HFFc6 (cell line): ENCODE results near the gene TBC1D14. TPM values are rescaled to one million over a fixed set of nuclear protein-coding genes. Genes with fewer than 3 reads are reported as not detected.
A peak's percentile ranks its signal among the peaks of the same experiment; 100 is the strongest.

Experiments
- DNase-seq: peaks from one replicate; pipeline ENCODE4 v3.0.0-alpha.2; 2018
- H3K27ac Mint-ChIP-seq: 2 replicates; pipeline ENCODE4 v1.8.0; 2020; ENCODE audit warnings: mild to moderate bottlenecking, mixed read lengths
- H3K27me3 Mint-ChIP-seq: 2 replicates; pipeline ENCODE4 v1.8.0; 2021; ENCODE audit warnings: mild to moderate bottlenecking, moderate library complexity, mixed read lengths; ENCODE audit not compliant: insufficient read depth
- H3K36me3 Mint-ChIP-seq: 2 replicates; pipeline ENCODE4 v1.8.0; 2021; ENCODE audit warnings: low read depth, mixed read lengths
- H3K4me1 Mint-ChIP-seq: 2 replicates; pipeline ENCODE4 v1.8.0; 2020; ENCODE audit warnings: low read depth, mixed read lengths
- H3K4me3 Mint-ChIP-seq: 2 replicates; pipeline ENCODE4 v1.8.0; 2020; ENCODE audit warnings: mild to moderate bottlenecking, moderate library complexity, mixed read lengths
- H3K9me3 Mint-ChIP-seq: 2 replicates; pipeline ENCODE4 v1.8.0; 2020; ENCODE audit warnings: mild to moderate bottlenecking, mixed read lengths
- total RNA-seq, 6 experiments: library from RNA; stranded (reverse); fragmentation: NEBNext Ultra II Directional; extraction: Animal tissue kit (Norgen Biotek cat#: 25700); gene quantifications; 2 replicates in 1 of 6; 3 replicates in 5 of 6; pipeline ENCODE4 v1.2.3, GENCODE V29; 2021
- TF ChIP-seq, protein P1 (sequence below): fragments of 200-600 bp; sonication (generic); IDR thresholded peaks from 2 replicates; pipeline ENCODE4 v1.5.0; 2021; ENCODE audit warnings: antibody characterized with exemption, mild to moderate bottlenecking

Gene TBC1D14
- total RNA-seq, 6 experiments from 2014 or later: 23.3 to 32.5 (median 27.9) TPM

DNA sequence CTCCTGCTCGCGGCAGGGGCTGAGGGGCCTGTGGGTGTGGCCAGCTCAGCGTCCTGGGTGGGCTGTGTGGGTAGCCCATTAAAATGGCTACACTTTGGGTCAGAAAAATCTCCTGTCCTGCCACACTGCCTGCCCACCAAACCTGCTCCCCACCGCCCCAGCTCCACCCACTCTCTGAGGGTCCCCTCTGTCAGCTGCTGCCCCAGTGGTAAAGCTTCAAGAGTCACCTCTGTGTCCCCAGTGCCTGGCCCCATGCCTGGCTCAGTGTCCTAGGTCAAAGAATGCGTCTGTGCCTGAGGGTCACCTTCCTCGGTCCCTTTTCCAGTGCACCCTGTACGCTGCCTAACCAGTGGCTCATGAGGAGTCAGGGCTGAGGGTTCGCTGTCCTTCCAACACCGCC lies 108.7 kb downstream of the TBC1D14 start:
- TF ChIP-seq, protein P1, sequence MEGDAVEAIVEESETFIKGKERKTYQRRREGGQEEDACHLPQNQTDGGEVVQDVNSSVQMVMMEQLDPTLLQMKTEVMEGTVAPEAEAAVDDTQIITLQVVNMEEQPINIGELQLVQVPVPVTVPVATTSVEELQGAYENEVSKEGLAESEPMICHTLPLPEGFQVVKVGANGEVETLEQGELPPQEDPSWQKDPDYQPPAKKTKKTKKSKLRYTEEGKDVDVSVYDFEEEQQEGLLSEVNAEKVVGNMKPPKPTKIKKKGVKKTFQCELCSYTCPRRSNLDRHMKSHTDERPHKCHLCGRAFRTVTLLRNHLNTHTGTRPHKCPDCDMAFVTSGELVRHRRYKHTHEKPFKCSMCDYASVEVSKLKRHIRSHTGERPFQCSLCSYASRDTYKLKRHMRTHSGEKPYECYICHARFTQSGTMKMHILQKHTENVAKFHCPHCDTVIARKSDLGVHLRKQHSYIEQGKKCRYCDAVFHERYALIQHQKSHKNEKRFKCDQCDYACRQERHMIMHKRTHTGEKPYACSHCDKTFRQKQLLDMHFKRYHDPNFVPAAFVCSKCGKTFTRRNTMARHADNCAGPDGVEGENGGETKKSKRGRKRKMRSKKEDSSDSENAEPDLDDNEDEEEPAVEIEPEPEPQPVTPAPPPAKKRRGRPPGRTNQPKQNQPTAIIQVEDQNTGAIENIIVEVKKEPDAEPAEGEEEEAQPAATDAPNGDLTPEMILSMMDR: no peak
- H3K9me3 Mint-ChIP-seq: no peaks in the 10 kb centered on the region
- no peaks in the 10 kb centered on the region; the same call in 1 of the 2 replicates for H3K27me3 Mint-ChIP-seq
- H3K4me1 Mint-ChIP-seq: peaks cover 31% of the 10 kb centered on the region
- H3K36me3 Mint-ChIP-seq: peaks cover 27% of the 10 kb centered on the region
- DNase-seq: no peak
- H3K27ac Mint-ChIP-seq: no peak overlapping the region
- H3K4me3 Mint-ChIP-seq: no peak overlapping the region

DNA sequence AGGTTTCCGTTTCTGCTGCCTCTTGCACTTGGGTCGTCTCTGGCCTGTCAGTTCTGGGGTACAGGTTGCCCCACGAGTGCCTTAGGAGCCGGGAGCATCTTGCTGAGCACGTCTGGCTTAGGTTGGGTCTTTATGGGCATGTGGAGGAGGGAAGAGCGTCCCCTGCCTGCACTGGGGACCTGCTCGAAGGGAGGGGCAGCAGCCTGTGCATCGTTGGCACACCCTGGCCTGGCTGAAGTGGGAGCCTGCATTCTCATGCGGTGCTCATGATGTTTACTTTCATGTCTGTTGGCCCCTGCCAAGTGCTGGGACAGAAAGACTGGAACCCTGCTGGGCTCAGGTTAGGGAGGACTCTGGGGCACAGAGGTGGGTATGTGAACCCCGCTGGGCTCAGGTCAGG lies 109.7 kb downstream of the TBC1D14 start:
- Mint-ChIP-seq H3K36me3 (peaks cover 25% of the 10 kb centered on the region), H3K27ac (peak overlapping the region; percentile 38), H3K4me1 (peaks cover 34% of the 10 kb centered on the region), H3K4me3 (no peak overlapping the region), H3K27me3 (no peaks in the 10 kb centered on the region; the same call in 1 of the 2 replicates), H3K9me3 (no peaks in the 10 kb centered on the region)
- TF ChIP-seq, protein P1: no peak
- no peak for DNase-seq

DNA sequence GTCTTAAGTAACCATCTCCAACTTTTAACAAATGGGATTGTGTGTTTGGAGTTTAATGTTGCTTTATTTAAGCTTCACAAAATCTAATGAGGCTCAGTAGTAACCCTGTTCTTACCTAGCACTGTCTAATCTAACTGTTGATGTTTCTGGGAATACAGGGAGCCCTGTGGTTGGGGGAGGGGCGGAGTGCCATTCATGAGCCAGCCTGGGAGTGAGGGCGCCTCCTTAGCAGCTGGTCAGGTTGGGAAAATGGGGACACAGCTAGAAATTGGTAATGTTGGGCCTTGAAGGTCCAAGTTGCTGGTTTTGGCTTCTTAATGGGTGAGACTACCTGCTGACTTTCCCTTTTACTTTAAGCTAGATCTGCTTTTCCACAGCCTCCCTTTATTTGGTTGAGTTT lies 110.7 kb downstream of the TBC1D14 start:
- H3K36me3 Mint-ChIP-seq: peaks cover 16% of the 10 kb centered on the region; the same call in 1 of the 2 replicates

DNA sequence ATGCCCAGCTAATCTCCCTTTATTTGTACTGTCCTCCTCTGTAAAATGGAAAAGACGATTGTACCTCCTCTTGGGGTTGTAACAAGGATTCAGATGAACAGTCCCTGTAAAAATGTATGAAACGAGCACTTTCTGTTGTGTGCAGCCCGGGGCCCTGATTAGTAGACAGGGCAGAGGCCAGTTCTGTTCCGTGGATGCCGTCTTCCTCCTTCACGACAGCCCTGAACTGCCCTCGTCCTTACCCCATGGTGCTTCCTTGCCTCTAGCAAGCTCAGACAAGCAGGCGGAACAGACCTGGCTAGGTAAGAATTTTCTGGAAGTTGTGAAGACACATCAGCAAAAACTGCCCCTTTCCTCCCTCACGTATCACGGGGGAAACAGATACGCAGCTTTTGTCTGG lies 111.2 kb downstream of the TBC1D14 start:
- no peaks in the 10 kb centered on the region for H3K27me3 Mint-ChIP-seq
- TF ChIP-seq, protein P1: no peak
- no peak overlapping the region for H3K4me3 Mint-ChIP-seq
- H3K9me3 Mint-ChIP-seq: no peaks in the 10 kb centered on the region
- peaks cover 34% of the 10 kb centered on the region for H3K4me1 Mint-ChIP-seq
- H3K27ac Mint-ChIP-seq: peak overlapping the region; percentile 91
- H3K36me3 Mint-ChIP-seq: peaks cover 14% of the 10 kb centered on the region; the same call in 1 of the 2 replicates
- DNase-seq: no peak

More for the DNA sequence above, 110.7 kb downstream of the TBC1D14 start:
- no peaks in the 10 kb centered on the region for H3K27me3 Mint-ChIP-seq
- TF ChIP-seq, protein P1: no peak
- H3K27ac Mint-ChIP-seq: peak overlapping the region; percentile 91
- H3K4me3 Mint-ChIP-seq: no peak overlapping the region
- DNase-seq: no peak
- H3K9me3 Mint-ChIP-seq: no peaks in the 10 kb centered on the region
- H3K4me1 Mint-ChIP-seq: peaks cover 34% of the 10 kb centered on the region

DNA sequence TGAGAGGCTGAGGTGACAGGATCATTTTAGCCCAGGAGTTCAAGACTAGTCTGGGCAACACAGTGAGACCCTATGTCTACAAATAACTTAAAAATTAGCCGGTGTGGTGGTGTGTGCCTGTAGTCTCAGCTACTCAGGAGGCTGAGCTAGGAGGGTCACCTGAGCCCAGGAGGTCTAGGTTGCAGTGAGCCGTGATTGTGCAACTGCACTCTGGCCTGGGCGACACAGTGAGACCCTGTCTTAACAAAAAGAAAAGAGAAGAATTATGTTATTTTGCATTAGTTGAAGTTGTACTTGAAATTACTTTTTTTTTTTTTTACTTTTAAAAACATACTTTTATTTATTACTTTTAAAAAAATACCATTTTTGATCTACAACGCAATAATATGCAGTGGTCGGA lies 111.7 kb downstream of the TBC1D14 start:
- H3K9me3 Mint-ChIP-seq: no peaks in the 10 kb centered on the region
- H3K27me3 Mint-ChIP-seq: no peaks in the 10 kb centered on the region
- no peak for DNase-seq
- no peak overlapping the region for H3K4me3 Mint-ChIP-seq
- peaks cover 34% of the 10 kb centered on the region for H3K4me1 Mint-ChIP-seq
- TF ChIP-seq, protein P1: no peak
- peaks cover 18% of the 10 kb centered on the region; the same call in 1 of the 2 replicates for H3K36me3 Mint-ChIP-seq
- peak overlapping the region; percentile 91 for H3K27ac Mint-ChIP-seq
